Measurements from ENCODE around the gene OR6B1.

The OR6B1 gene

GRCh38 chr7:144024213-144024612, 24.1 kb downstream of the OR6B1 start:
- Histone ChIP-seq H3K4me1 (ENCODE audit: control insufficient read depth, insufficient read depth, low read length) (peaks cover 2% of the 10 kb centered on the region), H3K9ac (ENCODE audit: low read length in 2 of 2) (no peak overlapping the region), H3K36me3 (ENCODE audit: control insufficient read depth in 2 of 2, insufficient read depth in 2 of 2, low read length in 2 of 2) (no peaks in the 10 kb centered on the region), H3K27me3 (ENCODE audit: control insufficient read depth in 1 of 2, insufficient read depth in 2 of 2, low read length in 2 of 2) (no peaks in the 10 kb centered on the region), H3K9me3 (ENCODE audit: control insufficient read depth in 2 of 2, low read length in 2 of 2) (no peaks in the 10 kb centered on the region), H3K27ac (ENCODE audit: low read length) (no peak overlapping the region), H3K4me3 (ENCODE audit: low read length in 2 of 2) (no peak overlapping the region)

DNA sequence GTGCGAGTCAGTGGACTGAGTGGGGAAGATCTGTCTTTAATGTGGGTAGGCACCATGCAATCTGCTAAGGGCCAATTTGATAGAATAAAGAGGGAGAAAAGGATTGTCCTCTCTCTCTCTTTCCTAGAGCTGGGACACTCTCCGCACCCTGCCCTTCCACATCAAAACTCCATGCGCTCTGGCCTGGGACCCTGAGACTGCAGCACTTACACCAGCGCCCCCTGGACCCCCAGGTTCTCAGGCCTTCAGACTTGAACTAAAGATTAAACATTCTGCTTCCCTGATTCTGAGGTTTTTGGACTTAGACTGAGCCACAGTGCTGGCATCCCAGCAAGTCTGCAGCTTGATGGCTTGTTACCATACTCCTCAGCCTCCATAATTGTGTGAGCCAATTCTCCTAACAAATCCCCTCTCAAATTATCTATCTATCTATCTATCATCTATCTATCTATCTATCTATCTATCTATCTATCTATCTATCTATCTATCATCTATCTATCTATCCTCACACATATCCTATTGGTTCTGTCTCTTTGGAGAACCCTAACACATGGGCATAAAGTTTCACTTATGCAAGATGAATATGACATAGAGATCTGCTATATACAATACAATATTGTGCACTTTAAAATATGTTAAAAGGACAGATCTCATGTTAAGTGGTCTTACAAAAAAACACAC, 26.2 kb downstream of the OR6B1 start:
- H3K4me1 ChIP-seq (ENCODE audit: control insufficient read depth, insufficient read depth, low read length) = no peaks in the 10 kb centered on the region
- H3K27ac ChIP-seq (ENCODE audit: low read length) = no peak overlapping the region
- H3K9ac ChIP-seq (ENCODE audit: low read length in 2 of 2) = no peak overlapping the region
- H3K27me3 ChIP-seq (ENCODE audit: control insufficient read depth in 1 of 2, insufficient read depth in 2 of 2, low read length in 2 of 2) = no peaks in the 10 kb centered on the region
- no peak overlapping the region for H3K4me3 ChIP-seq (ENCODE audit: low read length in 2 of 2)
- H3K36me3 ChIP-seq (ENCODE audit: control insufficient read depth in 2 of 2, insufficient read depth in 2 of 2, low read length in 2 of 2) = no peaks in the 10 kb centered on the region
- no peaks in the 10 kb centered on the region for H3K9me3 ChIP-seq (ENCODE audit: control insufficient read depth in 2 of 2, low read length in 2 of 2)

DNA sequence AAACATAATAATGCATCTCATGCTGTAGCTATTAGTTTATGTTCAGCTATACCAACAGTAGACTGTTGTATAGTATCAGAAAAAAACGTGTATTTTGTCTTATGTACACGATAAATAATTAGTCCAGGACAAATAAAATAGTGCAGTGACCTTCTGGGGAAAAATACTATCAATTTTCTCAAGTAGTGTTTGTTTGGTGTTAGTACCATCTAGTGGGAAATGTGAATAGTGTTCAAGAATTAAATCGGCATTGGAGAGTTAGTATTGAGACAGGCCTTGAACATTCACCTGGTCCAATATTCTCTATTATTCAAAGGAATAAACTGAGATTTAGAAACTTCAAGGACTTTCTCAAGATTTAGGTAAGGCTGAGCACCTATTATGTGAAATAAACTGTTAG, 26.9 kb downstream of the OR6B1 start:
- Histone ChIP-seq H3K9me3 (ENCODE audit: control insufficient read depth in 2 of 2, low read length in 2 of 2) (no peaks in the 10 kb centered on the region), H3K27me3 (ENCODE audit: control insufficient read depth in 1 of 2, insufficient read depth in 2 of 2, low read length in 2 of 2) (no peaks in the 10 kb centered on the region), H3K36me3 (ENCODE audit: control insufficient read depth in 2 of 2, insufficient read depth in 2 of 2, low read length in 2 of 2) (no peaks in the 10 kb centered on the region), H3K27ac (ENCODE audit: low read length) (no peak overlapping the region), H3K4me1 (ENCODE audit: control insufficient read depth, insufficient read depth, low read length) (no peaks in the 10 kb centered on the region), H3K9ac (ENCODE audit: low read length in 2 of 2) (no peak overlapping the region), H3K4me3 (ENCODE audit: low read length in 2 of 2) (no peak overlapping the region)

DNA sequence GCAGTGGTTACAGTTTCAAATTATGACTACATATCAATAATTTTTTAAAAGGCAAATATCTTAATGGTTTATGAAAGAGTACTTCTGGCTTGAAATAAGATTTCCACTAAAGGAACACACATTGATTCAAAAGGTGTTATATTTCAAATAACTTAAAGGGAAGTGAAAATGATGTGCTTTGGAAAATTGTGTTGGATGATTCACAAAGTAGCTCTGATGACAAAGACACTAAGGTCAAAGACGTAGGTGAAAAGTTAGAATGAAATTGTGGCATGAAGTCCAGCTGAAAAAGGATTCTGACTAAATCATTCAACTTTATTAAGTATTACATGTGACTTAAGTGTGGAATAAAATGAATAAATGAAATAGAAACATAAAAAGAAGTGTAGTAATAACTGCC, 27.9 kb downstream of the OR6B1 start:
- no peaks in the 10 kb centered on the region for H3K27me3 ChIP-seq (ENCODE audit: control insufficient read depth in 1 of 2, insufficient read depth in 2 of 2, low read length in 2 of 2)
- H3K4me3 ChIP-seq (ENCODE audit: low read length in 2 of 2) = no peak overlapping the region
- no peaks in the 10 kb centered on the region for H3K36me3 ChIP-seq (ENCODE audit: control insufficient read depth in 2 of 2, insufficient read depth in 2 of 2, low read length in 2 of 2)
- H3K4me1 ChIP-seq (ENCODE audit: control insufficient read depth, insufficient read depth, low read length) = no peaks in the 10 kb centered on the region
- H3K9ac ChIP-seq (ENCODE audit: low read length in 2 of 2) = no peak overlapping the region
- no peaks in the 10 kb centered on the region for H3K9me3 ChIP-seq (ENCODE audit: control insufficient read depth in 2 of 2, low read length in 2 of 2)
- no peak overlapping the region for H3K27ac ChIP-seq (ENCODE audit: low read length)

GRCh38 chr7:144028547-144028946, 28.4 kb downstream of the OR6B1 start:
- Histone ChIP-seq H3K4me1 (ENCODE audit: control insufficient read depth, insufficient read depth, low read length) (no peaks in the 10 kb centered on the region), H3K36me3 (ENCODE audit: control insufficient read depth in 2 of 2, insufficient read depth in 2 of 2, low read length in 2 of 2) (no peaks in the 10 kb centered on the region), H3K27me3 (ENCODE audit: control insufficient read depth in 1 of 2, insufficient read depth in 2 of 2, low read length in 2 of 2) (no peaks in the 10 kb centered on the region), H3K9me3 (ENCODE audit: control insufficient read depth in 2 of 2, low read length in 2 of 2) (no peaks in the 10 kb centered on the region), H3K9ac (ENCODE audit: low read length in 2 of 2) (no peak overlapping the region), H3K4me3 (ENCODE audit: low read length in 2 of 2) (no peak overlapping the region), H3K27ac (ENCODE audit: low read length) (no peak overlapping the region)

GRCh38 chr7:144032516-144032915, 32.4 kb downstream of the OR6B1 start:
- no peaks in the 10 kb centered on the region for H3K27me3 ChIP-seq (ENCODE audit: control insufficient read depth in 1 of 2, insufficient read depth in 2 of 2, low read length in 2 of 2)
- no peaks in the 10 kb centered on the region for H3K36me3 ChIP-seq (ENCODE audit: control insufficient read depth in 2 of 2, insufficient read depth in 2 of 2, low read length in 2 of 2)
- no peaks in the 10 kb centered on the region for H3K4me1 ChIP-seq (ENCODE audit: control insufficient read depth, insufficient read depth, low read length)
- H3K4me3 ChIP-seq (ENCODE audit: low read length in 2 of 2) = no peak overlapping the region
- no peak overlapping the region for H3K9ac ChIP-seq (ENCODE audit: low read length in 2 of 2)
- H3K27ac ChIP-seq (ENCODE audit: low read length) = no peak overlapping the region
- no peaks in the 10 kb centered on the region for H3K9me3 ChIP-seq (ENCODE audit: control insufficient read depth in 2 of 2, low read length in 2 of 2)

DNA sequence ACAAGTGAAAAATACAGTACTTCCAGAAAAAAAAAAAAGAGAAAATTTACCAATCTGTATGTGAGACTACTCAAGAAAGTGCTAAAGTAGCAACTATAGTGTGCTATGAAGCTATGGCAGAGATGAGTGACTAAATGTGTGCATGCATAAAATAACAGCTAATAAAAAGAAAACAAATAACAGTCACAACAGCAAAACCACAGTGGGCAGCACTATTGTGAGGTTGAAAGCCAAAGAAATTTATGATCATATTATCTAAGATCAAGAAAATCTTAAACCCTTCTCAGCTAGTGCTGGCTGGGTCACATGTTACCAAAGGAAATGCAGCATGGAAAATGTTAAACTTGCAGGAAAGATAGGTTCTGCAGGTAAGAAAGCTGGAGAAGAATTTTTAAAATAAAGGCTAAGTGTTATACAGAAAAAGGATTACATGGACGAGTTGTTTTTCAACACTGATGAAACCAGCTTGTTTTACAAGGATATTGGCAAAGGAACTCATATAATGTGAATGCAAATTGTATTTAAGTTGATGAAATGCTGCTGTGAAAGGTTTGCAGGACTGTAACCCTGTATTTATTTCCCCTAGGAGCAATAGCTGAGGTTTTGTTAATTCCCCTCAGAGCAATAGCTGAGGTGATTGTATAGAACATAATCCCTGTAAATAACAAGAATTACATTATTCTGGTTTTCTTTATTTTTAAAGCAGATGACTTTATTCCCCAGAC, 33.0 kb downstream of the OR6B1 start:
- Histone ChIP-seq H3K9ac (ENCODE audit: low read length in 2 of 2) (no peak overlapping the region), H3K36me3 (ENCODE audit: control insufficient read depth in 2 of 2, insufficient read depth in 2 of 2, low read length in 2 of 2) (no peaks in the 10 kb centered on the region), H3K27me3 (ENCODE audit: control insufficient read depth in 1 of 2, insufficient read depth in 2 of 2, low read length in 2 of 2) (no peaks in the 10 kb centered on the region), H3K4me3 (ENCODE audit: low read length in 2 of 2) (no peak overlapping the region), H3K4me1 (ENCODE audit: control insufficient read depth, insufficient read depth, low read length) (no peaks in the 10 kb centered on the region), H3K27ac (ENCODE audit: low read length) (no peak overlapping the region), H3K9me3 (ENCODE audit: control insufficient read depth in 2 of 2, low read length in 2 of 2) (no peaks in the 10 kb centered on the region)

GRCh38 chr7:144035385-144035784, 35.3 kb downstream of the OR6B1 start:
- H3K27me3 ChIP-seq (ENCODE audit: control insufficient read depth in 1 of 2, insufficient read depth in 2 of 2, low read length in 2 of 2) = no peaks in the 10 kb centered on the region
- H3K9me3 ChIP-seq (ENCODE audit: control insufficient read depth in 2 of 2, low read length in 2 of 2) = no peaks in the 10 kb centered on the region
- H3K4me3 ChIP-seq (ENCODE audit: low read length in 2 of 2) = no peak overlapping the region
- H3K27ac ChIP-seq (ENCODE audit: low read length) = no peak overlapping the region
- H3K36me3 ChIP-seq (ENCODE audit: control insufficient read depth in 2 of 2, insufficient read depth in 2 of 2, low read length in 2 of 2) = no peaks in the 10 kb centered on the region
- no peaks in the 10 kb centered on the region for H3K4me1 ChIP-seq (ENCODE audit: control insufficient read depth, insufficient read depth, low read length)
- H3K9ac ChIP-seq (ENCODE audit: low read length in 2 of 2) = no peak overlapping the region

- Histone ChIP-seq H3K4me1 (ENCODE audit: control insufficient read depth, insufficient read depth, low read length) (no peaks in the 10 kb centered on the region), H3K27ac (ENCODE audit: low read length) (no peak overlapping the region), H3K27me3 (ENCODE audit: control insufficient read depth in 1 of 2, insufficient read depth in 2 of 2, low read length in 2 of 2) (no peaks in the 10 kb centered on the region), H3K4me3 (ENCODE audit: low read length in 2 of 2) (no peak overlapping the region), H3K36me3 (ENCODE audit: control insufficient read depth in 2 of 2, insufficient read depth in 2 of 2, low read length in 2 of 2) (no peaks in the 10 kb centered on the region), H3K9ac (ENCODE audit: low read length in 2 of 2) (no peak overlapping the region), H3K9me3 (ENCODE audit: control insufficient read depth in 2 of 2, low read length in 2 of 2) (no peaks in the 10 kb centered on the region)
Measured at GRCh38 chr7:144036302-144036885, 36.3 kb downstream of the OR6B1 start.

- Histone ChIP-seq H3K36me3 (ENCODE audit: control insufficient read depth in 2 of 2, insufficient read depth in 2 of 2, low read length in 2 of 2) (no peaks in the 10 kb centered on the region), H3K9ac (ENCODE audit: low read length in 2 of 2) (no peak overlapping the region), H3K27ac (ENCODE audit: low read length) (no peak overlapping the region), H3K4me3 (ENCODE audit: low read length in 2 of 2) (no peak overlapping the region), H3K9me3 (ENCODE audit: control insufficient read depth in 2 of 2, low read length in 2 of 2) (no peaks in the 10 kb centered on the region), H3K27me3 (ENCODE audit: control insufficient read depth in 1 of 2, insufficient read depth in 2 of 2, low read length in 2 of 2) (no peaks in the 10 kb centered on the region), H3K4me1 (ENCODE audit: control insufficient read depth, insufficient read depth, low read length) (no peaks in the 10 kb centered on the region)
Measured at GRCh38 chr7:144037414-144038035, 37.4 kb downstream of the OR6B1 start.
